Lung (tissue), 12 donors: ENCODE results near the gene SNTB2. TPM values are rescaled to one million over a fixed set of nuclear protein-coding genes. Genes with fewer than 3 reads are reported as not detected.
"Not testable (repeated sequence)": the region's sequence is repeated elsewhere in the genome, so short reads cannot be mapped to it uniquely, and the experiment has no call there.

Experiments
- ATAC-seq: fragments of 200-7000 bp; cut with Tn5 transposase; one replicate; pipeline ENCODE4 v1.9.1; 2020; ENCODE audit warnings: moderate number of reproducible peaks; ENCODE audit not compliant: insufficient read depth, low FRiP score
- DNase-seq, 3 donors: peaks; one replicate each; pipeline ENCODE4 v3.0.0-alpha.2; 2013 to 2017
- H3K27ac ChIP-seq, 2 donors: one replicate each; pipeline ENCODE4 v1.5.1; 2013; ENCODE audit warnings: mild to moderate bottlenecking in 2 of 2, moderate library complexity in 2 of 2, control low read depth in 1 of 2, inconsistent platforms in 1 of 2, low read depth in 1 of 2, low read length in 1 of 2
- H3K27me3 ChIP-seq, 3 donors: one replicate each; pipeline ENCODE4 v1.5.1; 2013; ENCODE audit warnings: low read length in 2 of 3; ENCODE audit not compliant: control insufficient read depth in 3 of 3, insufficient read depth in 3 of 3
- H3K36me3 ChIP-seq, 4 donors: one replicate each; pipeline ENCODE4 v1.5.1; 2013; ENCODE audit warnings: low read length in 4 of 4, mild to moderate bottlenecking in 1 of 4, moderate library complexity in 1 of 4; ENCODE audit not compliant: control insufficient read depth in 4 of 4, insufficient read depth in 4 of 4
- H3K4me1 ChIP-seq, 5 donors: one replicate each; pipeline ENCODE4 v1.5.1; 2013; ENCODE audit warnings: low read length in 5 of 5, mild to moderate bottlenecking in 2 of 5, moderate library complexity in 1 of 5; ENCODE audit not compliant: control insufficient read depth in 5 of 5, insufficient read depth in 5 of 5
- H3K4me3 ChIP-seq: one replicate; pipeline ENCODE4 v1.5.1; 2013; ENCODE audit warnings: mild to moderate bottlenecking, control low read depth, moderate library complexity
- H3K9ac ChIP-seq, 2 donors: one replicate each; pipeline ENCODE4 v1.5.1; 2013; ENCODE audit warnings: low read length in 2 of 2, control low read depth in 1 of 2; ENCODE audit not compliant: insufficient read depth in 1 of 2
- H3K9me3 ChIP-seq, 4 donors: one replicate each; pipeline ENCODE4 v1.5.1; 2013; ENCODE audit warnings: low read length in 3 of 4, mild to moderate bottlenecking in 1 of 4, moderate library complexity in 1 of 4; ENCODE audit not compliant: control insufficient read depth in 4 of 4, insufficient read depth in 3 of 4
- WGBS, 2 donors: extraction: QIAGEN DNeasy Blood & Tissue Kit; methylation state at CpG; one replicate each; pipeline ENCODE4 v1.1.7; 2013; 5-methylcytosine and 5-hydroxymethylcytosine counted together
- polyA plus RNA-seq, 2 donors: library from polyadenylated mRNA; stranded (reverse); fragments of 200-250 nt; gene quantifications; one replicate each; pipeline ENCODE4 v1.2.1, GENCODE V29; 2013
- total RNA-seq, 2 donors: library from RNA; depleted of rRNA in 1 of 2; stranded (reverse); fragments of >200 nt in 1 of 2; gene quantifications; one replicate each; pipeline ENCODE4 v1.2.1, GENCODE V29; 2014 to 2021
- TF ChIP-seq, protein P1 (sequence below): IDR thresholded peaks from 2 replicates; pipeline ENCODE4 v1.5.1; 2012; ENCODE audit warnings: mild to moderate bottlenecking; ENCODE audit errors: control extremely low read depth, extremely low read depth
- donor health status: control.
- donor health status: control.
- donor health status: Bipolar disorder and iron deficiency.
- donor health status: healthy.
- donor health status: DM: yes; HTN: yes; CAD: no.

Gene SNTB2
- total and polyA plus RNA-seq, 4 donors: 4.5 to 42.8 (median 19.1) TPM

GRCh38 chr16:69283851-69284250 lies 96.9 kb downstream of the SNTB2 start:
- H3K27ac ChIP-seq: no peak overlapping the region
- H3K27me3 ChIP-seq: no peaks in the 10 kb centered on the region
- TF ChIP-seq, protein P1, sequence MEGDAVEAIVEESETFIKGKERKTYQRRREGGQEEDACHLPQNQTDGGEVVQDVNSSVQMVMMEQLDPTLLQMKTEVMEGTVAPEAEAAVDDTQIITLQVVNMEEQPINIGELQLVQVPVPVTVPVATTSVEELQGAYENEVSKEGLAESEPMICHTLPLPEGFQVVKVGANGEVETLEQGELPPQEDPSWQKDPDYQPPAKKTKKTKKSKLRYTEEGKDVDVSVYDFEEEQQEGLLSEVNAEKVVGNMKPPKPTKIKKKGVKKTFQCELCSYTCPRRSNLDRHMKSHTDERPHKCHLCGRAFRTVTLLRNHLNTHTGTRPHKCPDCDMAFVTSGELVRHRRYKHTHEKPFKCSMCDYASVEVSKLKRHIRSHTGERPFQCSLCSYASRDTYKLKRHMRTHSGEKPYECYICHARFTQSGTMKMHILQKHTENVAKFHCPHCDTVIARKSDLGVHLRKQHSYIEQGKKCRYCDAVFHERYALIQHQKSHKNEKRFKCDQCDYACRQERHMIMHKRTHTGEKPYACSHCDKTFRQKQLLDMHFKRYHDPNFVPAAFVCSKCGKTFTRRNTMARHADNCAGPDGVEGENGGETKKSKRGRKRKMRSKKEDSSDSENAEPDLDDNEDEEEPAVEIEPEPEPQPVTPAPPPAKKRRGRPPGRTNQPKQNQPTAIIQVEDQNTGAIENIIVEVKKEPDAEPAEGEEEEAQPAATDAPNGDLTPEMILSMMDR: no peak
- peaks cover 0 to 5% (median 0%) of the 10 kb centered on the region in 5 donors for H3K4me1 ChIP-seq
- no peaks in the 10 kb centered on the region for H3K9me3 ChIP-seq
- no peak for ATAC-seq
- 84 to 88% methylated on average over 4 of the region's 4 CpGs for WGBS, 2 donors
- H3K9ac ChIP-seq: no peak overlapping the region
- H3K4me3 ChIP-seq: no peak overlapping the region
- no peak for DNase-seq
- H3K36me3 ChIP-seq: peaks cover 0 to 13% (median 5%) of the 10 kb centered on the region in 4 donors

DNA sequence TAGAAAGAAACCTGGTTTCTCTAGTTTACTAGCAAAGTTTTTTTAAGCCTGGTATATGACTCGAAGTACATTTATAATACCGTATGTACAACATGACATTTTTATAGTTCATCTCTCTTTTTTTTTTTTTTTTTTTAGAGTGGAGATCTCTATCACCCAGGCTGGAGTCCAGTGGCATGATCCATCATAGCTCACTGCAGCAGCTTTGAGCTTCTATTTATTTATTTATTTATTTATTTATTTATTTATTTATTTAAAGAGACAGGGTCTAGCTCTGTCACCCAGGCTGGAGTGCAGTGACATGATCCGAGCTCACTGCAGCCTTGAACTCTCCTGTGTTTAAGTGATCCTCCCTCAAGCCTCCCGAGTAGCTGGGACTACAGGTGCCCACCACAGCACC lies 98.3 kb downstream of the SNTB2 start:
- TF ChIP-seq, protein P1: no peak
- Histone ChIP-seq H3K27ac (no peak overlapping the region), H3K9ac (no peak overlapping the region), H3K4me3 (no peak overlapping the region), H3K27me3 (no peaks in the 10 kb centered on the region), H3K36me3 (peaks cover 0 to 13% (median 5%) of the 10 kb centered on the region in 4 donors), H3K9me3 (no peaks in the 10 kb centered on the region), H3K4me1 (peaks cover 0 to 5% (median 0%) of the 10 kb centered on the region in 5 donors)
- DNase-seq: no peak
- ATAC-seq: no peak
- WGBS, 2 donors: 89 to 92% methylated on average over 4 of the region's 4 CpGs

GRCh38 chr16:69286941-69287713 lies 100.2 kb downstream of the SNTB2 start:
- Histone ChIP-seq H3K27me3 (no peaks in the 10 kb centered on the region), H3K9me3 (no peaks in the 10 kb centered on the region), H3K4me3 (no peak overlapping the region), H3K36me3 (peaks cover 0 to 15% (median 6%) of the 10 kb centered on the region in 4 donors), H3K4me1 (peaks cover 0 to 5% (median 0%) of the 10 kb centered on the region in 5 donors), H3K9ac (peak overlapping the region in 1 of 2 donors; percentile 76), H3K27ac (no peak overlapping the region)
- WGBS, 2 donors: 41 to 56% methylated on average over 13 of the region's 13 CpGs
- DNase-seq: peak; percentile 42 to 88 (median 88)
- TF ChIP-seq, protein P1: peak; percentile 35
- ATAC-seq: no peak

DNA sequence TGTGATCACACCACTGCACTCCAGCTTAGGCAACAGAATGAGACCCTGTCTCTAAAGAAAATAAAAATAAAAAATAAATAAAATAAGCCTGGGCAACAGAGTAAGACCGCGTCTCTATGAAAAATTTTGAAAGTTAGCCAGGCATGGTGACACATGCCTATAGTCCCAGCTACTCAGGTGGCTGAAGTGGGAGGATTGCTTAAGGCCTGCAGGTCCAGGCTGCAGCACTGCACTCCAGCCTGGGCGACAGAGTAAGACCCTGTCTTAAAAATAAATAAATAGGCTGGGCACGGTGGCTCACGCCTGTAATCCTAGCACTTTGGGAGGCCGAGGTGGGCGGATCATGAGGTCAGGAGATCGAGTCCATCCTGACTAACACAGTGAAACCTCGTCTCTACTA lies 104.7 kb downstream of the SNTB2 start:
- H3K4me3 ChIP-seq, H3K9me3 ChIP-seq, H3K4me1 ChIP-seq, H3K27me3 ChIP-seq, H3K27ac ChIP-seq, ATAC-seq, H3K36me3 ChIP-seq, DNase-seq, H3K9ac ChIP-seq: not testable (repeated sequence)
- 82 to 94% methylated on average over 9 of the region's 9 CpGs for WGBS, 2 donors
